Body of pancreas (tissue), 4 donors: Measurements from ENCODE around the gene LMX1B. TPM values are rescaled to one million over a fixed set of nuclear protein-coding genes. Genes with fewer than 3 reads are reported as not detected.

Experiments
- ATAC-seq: fragments of 150-250 bp; one replicate; pipeline ENCODE4 v1.9.1; 2016
- DNase-seq, 4 donors: peaks; one replicate each; pipeline ENCODE4 v3.0.0-alpha.2; 2019
- H3K27ac ChIP-seq, 4 donors: fragments of 200-600 bp; sonication (generic); 1 replicate in 3 of 4; 2 replicates in 1 of 4; pipeline versions ENCODE4 v1.5.1 to v1.6.1; 2016 to 2019; ENCODE audit warnings: mild to moderate bottlenecking in 1 of 4, mixed read lengths in 1 of 4, moderate library complexity in 1 of 4
- H3K27me3 ChIP-seq, 2 donors: fragments of 200-600 bp; sonication (generic); one replicate each; pipeline ENCODE4 v1.6.0; 2016; ENCODE audit warnings: mild to moderate bottlenecking in 1 of 2
- H3K36me3 ChIP-seq, 2 donors: fragments of 200-600 bp; sonication (generic); replicated peaks in 1 of 2; 2 replicates each; pipeline ENCODE4 v1.5.1; 2016; ENCODE audit warnings: low read depth in 2 of 2; ENCODE audit not compliant: insufficient read depth in 1 of 2
- H3K4me1 ChIP-seq: fragments of 200-600 bp; sonication (generic); one replicate; pipeline ENCODE4 v1.6.0; 2016
- H3K4me3 ChIP-seq, 2 donors: fragments of 200-600 bp; sonication (generic); 1 replicate in 1 of 2; 2 replicates in 1 of 2; pipeline ENCODE4 v1.5.1; 2016 to 2019
- H3K9me3 ChIP-seq, 3 donors: fragments of 200-600 bp; sonication (generic); 1 replicate in 2 of 3; 2 replicates in 1 of 3; pipeline ENCODE4 v1.5.1; 2016
- POLR2A ChIP-seq, 3 donors: fragments of 450-650 bp; IDR thresholded peaks; one replicate each; pipeline ENCODE4 v1.6.1; 2016; ENCODE audit warnings: antibody characterized with exemption in 3 of 3, mild to moderate bottlenecking in 2 of 3
- WGBS, 2 donors: methylation state at CpG; one replicate each; pipeline ENCODE4 v1.1.5; 2017; 5-methylcytosine and 5-hydroxymethylcytosine counted together
- intact Hi-C: fragments of 100-400 bp; cut with DNase I; formaldehyde crosslinking; loops from one replicate; pipeline ENCODE4 v1.15.1; 2023
- total RNA-seq, 2 donors: library from RNA; depleted of rRNA; stranded (reverse); fragments of >200 nt; gene quantifications; one replicate each; pipeline ENCODE4 v1.1.0, GENCODE V29; 2016
- TF ChIP-seq, protein P1 (sequence below), 7 experiments: fragments of 450-650 bp in 4 of 7; fragments of 200-600 bp in 3 of 7; sonication (generic) in 3 of 7; IDR thresholded peaks; one replicate each; pipeline ENCODE4 v1.5.1; 2016 to 2019; ENCODE audit warnings: antibody characterized with exemption in 7 of 7

LMX1B gene
- total RNA-seq, 2 donors from 2014 or later: 0.26 TPM; not detected in 1

DNA sequence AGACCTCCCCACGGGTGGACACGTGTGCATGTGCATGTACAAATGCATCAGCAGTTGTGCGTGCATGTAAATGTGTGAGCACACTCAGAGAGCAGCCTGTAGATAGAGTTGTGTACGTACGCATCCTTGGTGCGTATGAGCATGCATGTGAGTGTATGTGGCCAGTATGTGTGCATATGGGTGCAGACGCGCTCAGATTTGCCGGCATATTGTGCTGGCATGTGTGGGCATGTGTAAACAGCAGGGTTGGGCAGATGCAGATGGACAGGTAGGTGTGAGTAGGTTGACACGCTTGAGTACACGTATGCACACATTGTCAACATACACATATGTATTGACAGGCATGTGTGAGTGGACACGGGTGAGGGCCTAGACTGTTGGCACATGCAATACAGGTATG is 56.5 kb downstream of the LMX1B start:
- 90 to 91% methylated on average over 10 to 12 of the region's 12 CpGs for WGBS, 2 donors
- Histone ChIP-seq H3K4me1 (no peaks in the 10 kb centered on the region), H3K27ac (no peak overlapping the region), H3K36me3 (no peaks in the 10 kb centered on the region), H3K4me3 (no peak overlapping the region), H3K9me3 (no peaks in the 10 kb centered on the region), H3K27me3 (peaks cover 0 to 11% of the 10 kb centered on the region in 2 donors)
- DNase-seq (no peak), ATAC-seq (no peak)
- intact Hi-C loops: no loop called here
- TF ChIP-seq, protein P1, sequence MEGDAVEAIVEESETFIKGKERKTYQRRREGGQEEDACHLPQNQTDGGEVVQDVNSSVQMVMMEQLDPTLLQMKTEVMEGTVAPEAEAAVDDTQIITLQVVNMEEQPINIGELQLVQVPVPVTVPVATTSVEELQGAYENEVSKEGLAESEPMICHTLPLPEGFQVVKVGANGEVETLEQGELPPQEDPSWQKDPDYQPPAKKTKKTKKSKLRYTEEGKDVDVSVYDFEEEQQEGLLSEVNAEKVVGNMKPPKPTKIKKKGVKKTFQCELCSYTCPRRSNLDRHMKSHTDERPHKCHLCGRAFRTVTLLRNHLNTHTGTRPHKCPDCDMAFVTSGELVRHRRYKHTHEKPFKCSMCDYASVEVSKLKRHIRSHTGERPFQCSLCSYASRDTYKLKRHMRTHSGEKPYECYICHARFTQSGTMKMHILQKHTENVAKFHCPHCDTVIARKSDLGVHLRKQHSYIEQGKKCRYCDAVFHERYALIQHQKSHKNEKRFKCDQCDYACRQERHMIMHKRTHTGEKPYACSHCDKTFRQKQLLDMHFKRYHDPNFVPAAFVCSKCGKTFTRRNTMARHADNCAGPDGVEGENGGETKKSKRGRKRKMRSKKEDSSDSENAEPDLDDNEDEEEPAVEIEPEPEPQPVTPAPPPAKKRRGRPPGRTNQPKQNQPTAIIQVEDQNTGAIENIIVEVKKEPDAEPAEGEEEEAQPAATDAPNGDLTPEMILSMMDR (IDR thresholded peaks at IDR 0.05): no peak
- no peak for TF ChIP-seq POLR2A (IDR thresholded peaks at IDR 0.05)

DNA sequence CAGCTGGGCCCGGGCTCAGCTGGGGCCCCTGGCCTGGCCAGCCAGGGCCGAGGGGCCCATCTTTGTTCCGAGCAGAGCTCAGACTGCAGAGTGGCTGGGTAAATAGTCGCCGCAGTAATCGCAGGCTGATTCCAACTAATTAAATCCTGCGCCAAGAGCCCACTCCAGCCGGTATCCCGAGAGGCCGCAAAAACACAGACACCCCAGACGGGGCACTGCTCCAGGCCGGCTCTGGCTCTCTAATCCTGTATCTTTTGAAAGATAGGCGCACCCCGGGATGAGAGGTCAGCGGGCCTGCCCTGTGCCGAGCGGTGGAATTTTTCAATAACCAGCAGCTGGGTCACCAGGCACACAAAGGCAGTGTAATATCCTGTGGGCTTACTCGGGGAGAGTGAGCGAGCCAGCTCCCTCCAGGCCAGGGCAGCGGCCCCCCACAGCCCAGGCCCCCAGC is 57.7 kb downstream of the LMX1B start:
- WGBS, 2 donors: 28 to 48% methylated on average over 13 to 20 of the region's 20 CpGs
- Histone ChIP-seq H3K27ac (no peak overlapping the region), H3K9me3 (no peaks in the 10 kb centered on the region), H3K36me3 (no peaks in the 10 kb centered on the region), H3K27me3 (peaks cover 0 to 15% of the 10 kb centered on the region in 2 donors), H3K4me1 (no peaks in the 10 kb centered on the region), H3K4me3 (no peak overlapping the region)
- ATAC-seq (no peak), DNase-seq (no peak)
- TF ChIP-seq, protein P1 (IDR thresholded peaks at IDR 0.05): no peak
- no peak for TF ChIP-seq POLR2A (IDR thresholded peaks at IDR 0.05)
- intact Hi-C loops: no loop called here

DNA sequence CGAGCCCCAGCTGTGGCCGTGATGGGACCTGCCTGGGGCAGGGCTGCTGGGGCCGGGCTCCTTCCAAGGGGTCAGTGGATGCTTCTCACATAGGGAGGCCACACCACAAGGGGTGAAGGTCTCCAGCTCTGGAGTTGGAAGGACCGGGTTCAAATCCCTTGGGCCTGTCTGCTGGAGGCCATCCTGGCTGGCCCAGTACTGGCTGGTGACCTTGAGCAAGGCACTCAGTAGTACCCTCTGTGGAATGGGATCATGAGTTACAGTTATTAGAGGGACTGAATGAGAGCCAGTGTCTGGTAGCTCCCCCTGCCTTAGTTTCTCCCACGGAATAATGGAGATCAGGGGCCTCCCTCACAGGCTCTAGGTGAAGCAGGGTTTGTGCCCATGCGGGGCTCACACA is 58.3 kb downstream of the LMX1B start:
- H3K36me3 ChIP-seq: no peaks in the 10 kb centered on the region
- H3K4me3 ChIP-seq: no peak overlapping the region
- intact Hi-C loops: no loop called here
- no peak for TF ChIP-seq POLR2A (IDR thresholded peaks at IDR 0.05)
- TF ChIP-seq, protein P1 (IDR thresholded peaks at IDR 0.05): no peak
- H3K9me3 ChIP-seq: no peaks in the 10 kb centered on the region
- no peak overlapping the region for H3K27ac ChIP-seq
- WGBS, 2 donors: 62 to 69% methylated on average over 3 to 6 of the region's 6 CpGs
- no peak for DNase-seq
- H3K4me1 ChIP-seq: no peaks in the 10 kb centered on the region
- peaks cover 0 to 21% of the 10 kb centered on the region in 2 donors for H3K27me3 ChIP-seq
- no peak for ATAC-seq

DNA sequence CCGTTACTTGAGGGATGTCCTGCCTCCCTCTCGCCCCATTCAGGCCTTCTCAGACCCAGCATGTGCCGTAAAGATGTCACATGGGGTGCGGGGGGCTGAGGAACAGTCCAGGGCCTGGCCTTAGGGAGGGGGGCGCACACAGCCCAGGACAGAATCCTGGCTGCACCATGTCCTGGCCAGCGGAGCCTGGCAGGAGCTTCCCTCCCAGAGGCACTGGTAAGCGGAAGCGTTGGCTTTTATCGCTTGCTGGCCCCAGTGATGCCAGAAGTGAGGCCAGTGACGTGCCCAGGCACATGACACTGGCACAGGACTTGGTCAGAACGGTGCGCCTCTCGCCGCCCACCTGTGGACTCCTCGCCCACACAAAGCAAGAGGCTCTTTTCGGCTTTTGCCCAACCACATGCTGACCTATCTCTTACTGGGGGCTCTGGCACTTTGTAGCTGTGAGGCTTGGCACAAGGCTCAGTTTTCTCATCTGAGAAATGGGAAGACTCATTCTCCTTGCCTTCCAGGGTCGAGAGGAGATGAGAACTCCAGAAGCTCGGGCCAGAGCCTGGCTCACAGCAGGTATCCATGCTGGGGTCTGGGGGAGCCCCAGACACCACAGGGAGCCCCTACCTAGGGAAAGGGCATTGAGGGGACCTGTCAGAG is 59.0 kb downstream of the LMX1B start:
- 86 to 89% methylated on average over 15 to 18 of the region's 18 CpGs for WGBS, 2 donors
- Histone ChIP-seq H3K36me3 (no peaks in the 10 kb centered on the region), H3K27me3 (peaks cover 0 to 24% of the 10 kb centered on the region in 2 donors), H3K4me1 (no peaks in the 10 kb centered on the region), H3K9me3 (no peaks in the 10 kb centered on the region), H3K27ac (no peak overlapping the region), H3K4me3 (no peak overlapping the region)
- no peak for ATAC-seq
- TF ChIP-seq POLR2A (IDR thresholded peaks at IDR 0.05): no peak
- TF ChIP-seq, protein P1 (IDR thresholded peaks at IDR 0.05): no peak
- intact Hi-C loops: no loop called here
- DNase-seq: no peak
